HFFc6 (cell line): ENCODE data around the gene SIM1. TPM values are rescaled to one million over a fixed set of nuclear protein-coding genes. Genes with fewer than 3 reads are reported as not detected.

Experiments
- DNase-seq: peaks from one replicate; pipeline ENCODE4 v3.0.0-alpha.2; 2018
- H3K27ac Mint-ChIP-seq: 2 replicates; pipeline ENCODE4 v1.8.0; 2020; ENCODE audit warnings: mild to moderate bottlenecking, mixed read lengths
- H3K27me3 Mint-ChIP-seq: 2 replicates; pipeline ENCODE4 v1.8.0; 2021; ENCODE audit warnings: mild to moderate bottlenecking, moderate library complexity, mixed read lengths; ENCODE audit not compliant: insufficient read depth
- H3K36me3 Mint-ChIP-seq: 2 replicates; pipeline ENCODE4 v1.8.0; 2021; ENCODE audit warnings: low read depth, mixed read lengths
- H3K4me1 Mint-ChIP-seq: 2 replicates; pipeline ENCODE4 v1.8.0; 2020; ENCODE audit warnings: low read depth, mixed read lengths
- H3K4me3 Mint-ChIP-seq: 2 replicates; pipeline ENCODE4 v1.8.0; 2020; ENCODE audit warnings: mild to moderate bottlenecking, moderate library complexity, mixed read lengths
- H3K9me3 Mint-ChIP-seq: 2 replicates; pipeline ENCODE4 v1.8.0; 2020; ENCODE audit warnings: mild to moderate bottlenecking, mixed read lengths
- CTCF ChIP-seq: fragments of 200-600 bp; sonication (generic); IDR thresholded peaks from 2 replicates; pipeline ENCODE4 v1.5.0; 2021; ENCODE audit warnings: antibody characterized with exemption, mild to moderate bottlenecking
- total RNA-seq, 6 experiments: library from RNA; stranded (reverse); fragmentation: NEBNext Ultra II Directional; extraction: Animal tissue kit (Norgen Biotek cat#: 25700); gene quantifications; 2 replicates in 1 of 6; 3 replicates in 5 of 6; pipeline ENCODE4 v1.2.3, GENCODE V29; 2021

Gene SIM1
- total RNA-seq, 6 experiments from 2014 or later = 15.4 to 22.0 (median 18.2) TPM

DNA sequence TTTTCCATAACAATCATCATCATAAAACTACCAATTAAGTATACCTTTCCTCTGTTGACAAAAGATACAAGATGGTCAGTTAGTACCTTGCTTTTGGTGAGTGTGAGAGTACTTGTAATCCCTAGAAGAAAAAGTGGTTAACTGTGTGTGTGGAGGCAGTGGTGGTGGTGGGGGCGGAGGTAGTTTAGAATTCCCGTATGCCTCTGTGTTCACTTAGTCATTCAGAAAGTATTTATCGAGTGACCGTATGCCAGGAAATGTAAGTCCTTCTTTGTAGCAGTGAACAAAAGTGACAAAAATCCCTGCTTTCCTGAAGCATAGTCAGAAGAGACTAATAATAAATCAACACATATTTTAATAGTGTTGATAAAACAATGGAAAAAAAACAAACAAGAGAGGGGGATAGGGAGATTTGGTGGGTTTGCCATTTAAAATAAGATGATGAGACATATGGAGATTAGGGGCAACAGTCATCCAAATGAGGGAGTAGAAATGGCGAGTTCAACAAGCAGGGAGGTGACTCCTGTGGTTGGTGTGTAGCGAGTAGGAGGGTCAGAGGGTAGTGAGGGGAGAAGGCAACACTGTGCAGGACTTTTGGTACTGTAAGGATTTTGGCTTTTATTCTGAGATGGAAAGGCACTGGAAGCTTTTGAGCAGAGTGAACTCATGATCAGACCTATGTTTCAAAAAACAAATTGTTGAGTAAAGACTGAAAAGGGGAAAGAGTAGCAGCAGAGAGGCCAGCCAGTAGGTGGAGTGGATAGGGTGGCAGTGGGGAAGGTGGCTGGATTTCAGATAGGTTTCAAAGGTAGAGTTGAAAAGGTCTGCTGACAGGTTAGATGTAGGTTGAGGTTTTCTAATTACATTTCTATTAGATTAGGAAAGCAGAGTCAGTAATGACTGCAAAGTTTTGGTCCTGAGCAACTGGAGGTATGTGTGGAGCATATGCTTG lies 40.3 kb upstream of the SIM1 start:
- H3K36me3 Mint-ChIP-seq = peaks cover 4% of the 10 kb centered on the region; the same call in 1 of the 2 replicates

DNA sequence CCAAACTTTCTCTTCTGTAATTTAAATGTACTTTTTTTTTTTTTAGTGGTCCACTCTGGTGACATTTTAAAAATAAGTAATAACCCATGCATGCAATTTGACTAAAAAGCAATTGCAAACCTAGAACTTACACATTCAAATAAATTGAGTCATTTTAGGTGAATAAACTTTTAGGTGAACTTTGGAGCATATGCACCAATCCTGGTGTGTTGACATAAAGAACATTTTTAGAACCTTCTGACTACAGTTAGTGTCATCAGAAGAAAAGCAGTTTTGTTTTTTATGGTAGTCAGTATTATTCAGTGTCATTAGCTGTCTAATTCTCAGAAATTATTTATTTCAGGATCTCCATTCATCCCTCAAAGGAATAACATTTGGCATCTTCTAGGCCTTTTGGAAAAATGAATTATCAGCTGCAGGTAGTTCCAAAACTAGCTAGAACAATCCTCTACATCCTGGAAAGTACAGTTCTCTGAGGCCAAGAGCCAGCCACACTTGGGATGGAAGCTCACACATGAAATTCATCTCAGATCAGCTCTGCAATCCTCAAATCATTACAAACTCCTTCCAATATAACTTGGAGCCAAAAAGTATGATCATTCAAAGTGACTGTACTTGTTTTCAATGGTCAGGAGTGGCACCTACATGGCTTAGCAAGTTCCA lies 38.5 kb upstream of the SIM1 start:
- Mint-ChIP-seq H3K4me1 (no peaks in the 10 kb centered on the region), H3K4me3 (no peak overlapping the region), H3K27ac (peak overlapping the region; percentile 2; the same call in 1 of the 2 replicates), H3K27me3 (no peaks in the 10 kb centered on the region), H3K9me3 (peaks cover 13% of the 10 kb centered on the region; the same call in 1 of the 2 replicates), H3K36me3 (peaks cover 11% of the 10 kb centered on the region)
- no peak for DNase-seq
- TF ChIP-seq CTCF = no peak

More for the DNA sequence above, 40.3 kb upstream of the SIM1 start:
- peak; percentile 82 for DNase-seq
- H3K27ac Mint-ChIP-seq = no peak overlapping the region
- TF ChIP-seq CTCF = peak; percentile 32; the same call in 1 of the 2 replicates
- no peaks in the 10 kb centered on the region for H3K4me1 Mint-ChIP-seq
- H3K9me3 Mint-ChIP-seq = no peaks in the 10 kb centered on the region
- H3K27me3 Mint-ChIP-seq = no peaks in the 10 kb centered on the region
- H3K4me3 Mint-ChIP-seq = no peak overlapping the region

DNA sequence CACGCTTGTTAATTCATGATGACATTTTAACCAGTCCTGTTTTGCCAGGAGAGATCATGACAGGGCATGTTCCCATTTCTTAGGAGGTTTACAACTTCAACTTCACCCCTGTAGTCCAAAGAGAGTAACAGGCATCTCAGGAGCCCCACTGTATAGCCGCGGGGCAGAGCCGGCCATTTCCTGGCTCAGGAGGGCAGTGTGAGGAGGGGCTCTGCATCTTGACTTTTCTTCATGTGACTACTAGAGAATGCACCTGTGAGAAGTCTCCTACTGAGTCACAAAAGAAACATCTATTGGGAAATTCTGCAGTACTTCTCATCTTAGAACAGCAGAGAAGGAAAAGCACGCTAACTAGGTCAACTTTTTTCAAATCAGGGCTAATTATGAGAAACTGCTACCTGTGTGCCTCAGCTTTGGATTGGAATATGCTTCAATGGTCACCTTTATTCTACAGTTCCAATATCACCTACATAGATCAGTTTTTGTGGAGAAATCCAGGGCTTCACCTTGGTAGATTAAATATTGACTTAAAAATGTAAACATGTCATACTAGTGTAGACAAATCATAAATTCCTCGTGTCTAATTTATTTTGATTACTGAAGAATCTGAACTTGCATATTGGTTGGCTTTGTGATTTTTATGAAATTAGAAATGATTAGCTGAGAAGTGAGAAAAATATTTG lies 28.6 kb upstream of the SIM1 start:
- DNase-seq = no peak
- Mint-ChIP-seq H3K9me3 (peaks cover 5% of the 10 kb centered on the region; the same call in 1 of the 2 replicates), H3K36me3 (peaks cover 5% of the 10 kb centered on the region; the same call in 1 of the 2 replicates), H3K27ac (no peak overlapping the region), H3K4me1 (peaks cover 6% of the 10 kb centered on the region; the same call in 1 of the 2 replicates), H3K27me3 (no peaks in the 10 kb centered on the region), H3K4me3 (no peak overlapping the region)
- TF ChIP-seq CTCF = no peak

DNA sequence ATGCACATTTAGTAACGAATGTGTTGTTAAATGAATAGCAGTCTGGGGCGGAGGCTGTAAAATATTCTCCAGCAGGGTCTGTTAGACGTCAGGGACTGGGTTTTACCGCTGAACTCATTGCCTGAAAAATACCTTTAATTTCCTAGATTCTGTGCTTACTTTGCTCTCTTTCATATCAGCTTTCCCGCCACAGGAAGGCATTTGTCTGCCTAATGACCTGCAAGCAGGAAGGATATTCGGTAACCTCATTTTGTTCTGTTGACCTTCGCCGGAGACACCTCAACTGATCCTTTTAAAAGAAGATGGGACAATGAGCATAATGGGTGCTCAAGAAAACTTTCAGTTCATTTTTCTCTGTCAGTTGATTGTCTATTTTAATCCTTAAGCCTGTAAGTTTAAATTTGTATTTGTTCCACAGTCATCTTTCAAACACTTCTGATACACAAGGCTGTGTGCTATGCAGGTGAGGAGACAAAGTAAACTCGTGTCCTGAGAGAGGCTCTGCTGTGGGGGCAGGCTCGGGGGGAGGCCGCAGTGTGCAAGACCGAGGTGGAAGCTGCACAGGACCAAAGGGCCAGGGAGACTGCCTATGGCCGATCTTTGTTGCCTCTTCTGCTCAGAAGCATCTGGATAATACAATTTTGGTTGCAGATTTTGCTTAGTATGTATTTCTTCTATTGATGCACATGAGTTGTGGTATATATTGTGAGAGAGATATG lies 27.4 kb upstream of the SIM1 start:
- Mint-ChIP-seq H3K9me3 (no peaks in the 10 kb centered on the region), H3K27ac (no peak overlapping the region), H3K4me3 (no peak overlapping the region), H3K27me3 (no peaks in the 10 kb centered on the region), H3K4me1 (peaks cover 6% of the 10 kb centered on the region; the same call in 1 of the 2 replicates), H3K36me3 (no peaks in the 10 kb centered on the region)
- no peak for TF ChIP-seq CTCF
- no peak for DNase-seq

DNA sequence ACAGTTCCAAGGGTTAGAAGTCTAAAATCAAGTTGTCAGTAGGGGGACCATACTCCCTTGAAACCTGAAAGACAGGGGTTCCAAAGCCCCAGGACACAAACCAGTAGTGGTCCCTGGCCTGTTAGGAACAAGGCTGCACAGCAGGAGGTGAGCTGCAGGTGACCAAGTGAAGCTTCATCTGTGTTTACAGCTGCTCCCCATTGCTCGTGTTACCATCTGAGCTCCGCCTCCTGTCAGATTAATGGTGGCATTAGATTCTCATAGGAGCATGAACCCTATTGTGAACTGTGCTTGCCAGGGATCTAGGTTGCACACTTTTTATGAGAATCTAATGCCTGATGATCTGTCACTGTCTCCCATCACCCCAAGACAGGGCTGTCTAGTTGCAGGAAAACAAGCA lies 25.3 kb upstream of the SIM1 start:
- no peak for DNase-seq
- Mint-ChIP-seq H3K36me3 (no peaks in the 10 kb centered on the region), H3K27me3 (no peaks in the 10 kb centered on the region), H3K4me3 (no peak overlapping the region), H3K27ac (no peak overlapping the region), H3K4me1 (peaks cover 6% of the 10 kb centered on the region; the same call in 1 of the 2 replicates), H3K9me3 (no peaks in the 10 kb centered on the region)
- no peak for TF ChIP-seq CTCF
